ENCODE data around the gene NRG4. TPM values are rescaled to one million over a fixed set of nuclear protein-coding genes. Genes with fewer than 3 reads are reported as not detected.

NRG4 gene
- total RNA-seq, 1 donor from 2014 or later, result not detected

DNA sequence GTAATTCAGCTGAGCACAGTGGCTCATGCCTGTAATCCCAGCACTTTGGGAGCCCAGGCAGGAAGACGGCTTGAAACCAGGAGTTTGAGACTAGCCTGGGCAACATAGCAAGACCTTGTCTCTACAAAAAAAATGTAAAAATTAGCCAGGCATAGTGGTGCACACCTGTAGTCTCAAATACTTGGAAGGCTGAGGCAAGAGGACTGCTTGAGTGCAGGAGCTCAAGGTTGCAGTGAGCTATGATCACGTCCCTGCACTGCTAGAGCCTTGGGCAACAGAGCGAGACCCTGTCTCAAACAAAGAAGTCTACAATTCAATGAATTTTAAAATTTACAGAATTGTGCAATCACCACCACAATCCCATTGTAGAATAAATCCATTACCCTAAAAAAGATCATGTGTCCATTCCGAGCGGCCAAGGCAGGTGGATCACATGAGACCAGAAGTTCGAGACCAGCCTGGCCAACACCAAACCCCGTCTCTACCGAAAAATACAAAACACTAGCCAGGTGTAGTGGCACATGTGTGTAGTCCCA is 63.4 kb downstream of the NRG4 start:
- H3K9me3 ChIP-seq, result no peaks in the 10 kb centered on the region
- TF ChIP-seq, protein P1, sequence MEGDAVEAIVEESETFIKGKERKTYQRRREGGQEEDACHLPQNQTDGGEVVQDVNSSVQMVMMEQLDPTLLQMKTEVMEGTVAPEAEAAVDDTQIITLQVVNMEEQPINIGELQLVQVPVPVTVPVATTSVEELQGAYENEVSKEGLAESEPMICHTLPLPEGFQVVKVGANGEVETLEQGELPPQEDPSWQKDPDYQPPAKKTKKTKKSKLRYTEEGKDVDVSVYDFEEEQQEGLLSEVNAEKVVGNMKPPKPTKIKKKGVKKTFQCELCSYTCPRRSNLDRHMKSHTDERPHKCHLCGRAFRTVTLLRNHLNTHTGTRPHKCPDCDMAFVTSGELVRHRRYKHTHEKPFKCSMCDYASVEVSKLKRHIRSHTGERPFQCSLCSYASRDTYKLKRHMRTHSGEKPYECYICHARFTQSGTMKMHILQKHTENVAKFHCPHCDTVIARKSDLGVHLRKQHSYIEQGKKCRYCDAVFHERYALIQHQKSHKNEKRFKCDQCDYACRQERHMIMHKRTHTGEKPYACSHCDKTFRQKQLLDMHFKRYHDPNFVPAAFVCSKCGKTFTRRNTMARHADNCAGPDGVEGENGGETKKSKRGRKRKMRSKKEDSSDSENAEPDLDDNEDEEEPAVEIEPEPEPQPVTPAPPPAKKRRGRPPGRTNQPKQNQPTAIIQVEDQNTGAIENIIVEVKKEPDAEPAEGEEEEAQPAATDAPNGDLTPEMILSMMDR (IDR thresholded peaks at IDR 0.05), result no peak
- TF ChIP-seq POLR2A (IDR thresholded peaks at IDR 0.05) (no peak), POLR2AphosphoS5 (IDR thresholded peaks at IDR 0.05; ENCODE audit: insufficient read depth in 1 of 2, low read depth in 1 of 2) (no peak)
- H3K4me3 ChIP-seq, result no peak overlapping the region
- no peak for DNase-seq (ENCODE audit: extremely low spot score in 2 of 2)
- no peak overlapping the region for H3K27ac ChIP-seq
- H3K36me3 ChIP-seq, result no peaks in the 10 kb centered on the region
- no peaks in the 10 kb centered on the region for H3K27me3 ChIP-seq
- intact Hi-C loops (cut with DNase I), result no loop called here
- no peaks in the 10 kb centered on the region for H3K4me1 ChIP-seq

DNA sequence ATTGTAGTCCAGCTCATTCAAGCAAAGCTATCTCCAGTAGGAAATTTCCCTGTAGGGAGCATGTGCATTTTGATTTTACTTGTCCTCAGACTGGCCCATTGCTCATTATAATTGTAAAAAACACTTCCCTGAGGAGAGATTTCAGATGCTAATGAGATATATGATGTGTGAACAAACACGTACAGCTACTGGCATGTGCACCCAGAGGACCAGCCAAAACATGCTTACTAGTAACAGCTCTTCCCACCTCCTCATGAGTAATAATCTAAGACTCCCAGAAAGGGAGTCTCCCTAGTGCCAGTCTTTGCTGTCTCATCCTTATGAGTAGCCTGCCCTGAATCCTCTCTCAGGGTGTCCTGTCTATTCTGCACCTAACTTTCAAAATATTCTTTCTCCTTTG is 65.1 kb downstream of the NRG4 start:
- DNase-seq (ENCODE audit: extremely low spot score in 2 of 2), result no peak
- H3K36me3 ChIP-seq, result no peaks in the 10 kb centered on the region
- H3K9me3 ChIP-seq, result no peaks in the 10 kb centered on the region
- no peaks in the 10 kb centered on the region for H3K27me3 ChIP-seq
- no peak overlapping the region for H3K27ac ChIP-seq
- intact Hi-C loops (cut with DNase I), result no loop called here
- no peaks in the 10 kb centered on the region for H3K4me1 ChIP-seq
- TF ChIP-seq POLR2AphosphoS5 (IDR thresholded peaks at IDR 0.05; ENCODE audit: insufficient read depth in 1 of 2, low read depth in 1 of 2) (peak in 1 of 2 donors; percentile 25), POLR2A (IDR thresholded peaks at IDR 0.05) (no peak)
- TF ChIP-seq, protein P1 (IDR thresholded peaks at IDR 0.05), result no peak
- no peak overlapping the region for H3K4me3 ChIP-seq

DNA sequence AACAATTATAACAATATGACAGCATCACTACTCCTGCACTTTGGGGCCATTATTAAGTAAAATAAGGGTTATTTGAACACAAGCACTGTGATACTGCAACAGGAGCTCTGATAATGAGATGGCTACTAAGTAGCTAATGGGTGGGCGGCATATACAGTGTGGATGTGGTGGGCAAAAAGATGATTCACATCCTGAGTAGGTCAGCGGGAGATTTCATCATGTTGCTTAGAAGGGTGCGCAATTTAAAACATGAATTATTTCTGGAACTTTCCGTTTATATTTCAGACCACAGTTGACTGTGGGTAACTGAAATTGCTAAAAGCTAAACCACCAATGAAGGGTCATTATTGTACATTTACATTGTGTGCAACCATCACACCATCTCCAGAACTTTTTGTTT is 66.3 kb downstream of the NRG4 start:
- no peaks in the 10 kb centered on the region for H3K4me1 ChIP-seq
- H3K9me3 ChIP-seq, result no peaks in the 10 kb centered on the region
- no peak overlapping the region for H3K4me3 ChIP-seq
- DNase-seq (ENCODE audit: extremely low spot score in 2 of 2), result no peak
- no peaks in the 10 kb centered on the region for H3K36me3 ChIP-seq
- no peak for TF ChIP-seq POLR2A (IDR thresholded peaks at IDR 0.05)
- TF ChIP-seq POLR2AphosphoS5 (IDR thresholded peaks at IDR 0.05; ENCODE audit: insufficient read depth in 1 of 2, low read depth in 1 of 2), result no peak
- TF ChIP-seq, protein P1 (IDR thresholded peaks at IDR 0.05), result no peak
- H3K27me3 ChIP-seq, result no peaks in the 10 kb centered on the region
- intact Hi-C loops (cut with DNase I), result no loop called here
- no peak overlapping the region for H3K27ac ChIP-seq

DNA sequence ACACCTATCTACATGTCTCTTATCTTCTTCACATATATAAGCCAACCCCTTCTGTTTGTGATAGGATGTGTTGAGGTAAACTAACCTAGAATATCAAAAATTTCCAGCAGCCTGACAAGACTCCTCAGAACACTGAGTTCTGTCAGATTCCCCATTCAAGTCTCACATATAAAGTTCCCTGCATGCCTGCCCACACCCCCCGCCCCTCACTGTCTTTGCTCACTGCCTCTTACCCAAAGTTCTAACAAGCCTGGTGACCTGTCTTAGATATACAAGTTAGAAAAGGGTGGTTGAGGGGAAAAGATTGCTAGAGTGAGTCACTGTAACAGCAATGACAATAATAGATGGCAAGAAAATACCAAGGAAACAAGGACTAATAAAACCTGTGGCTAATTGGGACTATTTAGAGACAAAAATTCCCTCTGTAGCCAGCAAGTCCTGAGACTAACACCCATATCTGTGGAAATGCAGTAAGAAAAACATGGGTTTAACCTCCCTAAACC is 68.5 kb downstream of the NRG4 start:
- intact Hi-C loops (cut with DNase I), result no loop called here
- no peaks in the 10 kb centered on the region for H3K9me3 ChIP-seq
- no peaks in the 10 kb centered on the region for H3K4me1 ChIP-seq
- H3K27me3 ChIP-seq, result no peaks in the 10 kb centered on the region
- H3K36me3 ChIP-seq, result no peaks in the 10 kb centered on the region
- no peak overlapping the region for H3K27ac ChIP-seq
- TF ChIP-seq POLR2AphosphoS5 (IDR thresholded peaks at IDR 0.05; ENCODE audit: insufficient read depth in 1 of 2, low read depth in 1 of 2) (no peak), POLR2A (IDR thresholded peaks at IDR 0.05) (no peak)
- TF ChIP-seq, protein P1 (IDR thresholded peaks at IDR 0.05), result no peak
- DNase-seq (ENCODE audit: extremely low spot score in 2 of 2), result no peak
- no peak overlapping the region for H3K4me3 ChIP-seq

DNA sequence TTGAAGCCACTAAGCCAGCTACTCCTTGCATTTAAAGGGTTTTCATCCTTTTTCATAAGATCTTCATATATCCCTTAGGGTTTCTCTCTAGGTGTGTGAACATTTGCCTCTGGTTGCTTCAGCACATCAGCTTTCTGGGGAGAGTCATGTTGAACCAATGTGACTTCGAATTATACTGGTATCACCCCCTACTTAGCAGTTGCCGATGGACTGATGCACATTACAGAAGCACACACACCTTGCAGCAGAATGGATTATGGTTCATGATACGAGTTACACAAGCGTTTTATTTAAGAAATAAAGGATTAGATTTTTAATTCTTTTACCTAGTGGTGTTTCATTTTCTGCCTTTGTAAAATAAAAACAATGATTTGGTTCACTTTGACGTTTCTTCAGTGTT is 69.0 kb downstream of the NRG4 start:
- no peaks in the 10 kb centered on the region for H3K36me3 ChIP-seq
- intact Hi-C loops (cut with DNase I), result no loop called here
- H3K9me3 ChIP-seq, result no peaks in the 10 kb centered on the region
- no peaks in the 10 kb centered on the region for H3K27me3 ChIP-seq
- TF ChIP-seq POLR2AphosphoS5 (IDR thresholded peaks at IDR 0.05; ENCODE audit: insufficient read depth in 1 of 2, low read depth in 1 of 2) (no peak), POLR2A (IDR thresholded peaks at IDR 0.05) (no peak)
- TF ChIP-seq, protein P1 (IDR thresholded peaks at IDR 0.05), result no peak
- H3K4me1 ChIP-seq, result no peaks in the 10 kb centered on the region
- no peak for DNase-seq (ENCODE audit: extremely low spot score in 2 of 2)
- no peak overlapping the region for H3K4me3 ChIP-seq
- no peak overlapping the region for H3K27ac ChIP-seq
